ENCODE results near the gene GARIN3.
A peak's percentile ranks its signal among the peaks of the same experiment; 100 is the strongest.

The GARIN3 gene

DNA sequence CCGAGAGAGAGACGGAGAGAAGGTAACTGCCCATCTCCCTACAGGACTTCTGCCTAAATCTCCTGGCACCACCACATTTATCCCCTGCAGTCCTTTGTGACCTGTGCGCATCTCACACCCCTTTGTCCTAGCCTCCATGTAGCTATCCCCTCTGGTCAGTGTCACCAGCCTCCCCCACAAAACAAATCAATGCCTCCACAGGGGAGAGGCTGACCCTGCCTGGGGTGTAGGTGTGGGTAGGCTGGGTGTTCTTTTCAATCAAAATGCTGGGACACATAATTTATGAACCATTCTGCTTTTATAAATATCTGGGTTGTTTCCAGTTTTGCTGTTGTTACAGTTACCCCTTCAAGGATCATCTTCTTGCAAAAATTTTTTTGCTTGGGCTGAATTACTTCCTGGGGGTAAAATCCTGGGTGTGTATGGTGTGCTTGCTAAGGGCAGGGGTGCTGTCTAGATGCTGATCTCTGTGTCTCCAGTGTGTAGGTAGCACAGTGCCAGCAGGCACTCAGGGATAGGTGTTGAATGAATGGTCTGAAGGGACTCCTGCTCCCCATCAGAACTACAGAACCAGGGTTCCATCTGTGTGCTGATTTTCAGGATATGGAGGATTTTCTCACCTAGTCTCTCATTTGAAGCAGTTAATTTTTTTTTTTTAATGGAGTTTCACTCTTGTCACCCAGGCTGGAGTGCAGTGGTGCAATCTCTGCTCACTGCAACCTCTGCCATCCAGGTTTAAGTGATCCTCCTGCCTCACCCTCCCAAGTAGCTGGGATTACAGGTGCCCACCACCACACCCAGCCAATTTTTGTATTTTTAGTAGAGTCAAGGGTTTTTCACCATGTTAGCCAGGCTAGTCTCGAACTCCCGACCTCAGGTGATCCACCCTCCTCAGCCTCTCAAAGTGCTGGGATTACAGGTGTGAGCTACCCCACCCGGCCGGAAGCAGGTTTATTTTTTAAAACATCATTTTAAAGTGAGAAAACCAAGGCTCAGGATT lies at the start of gene GARIN3:
TSS of gene GARIN3 (minus strand) at position 51 of the 1,000 bp plus-strand sequence. CDS start 96 bp downstream, outside the sequence.
- Histone ChIP-seq H3K4me1 (ENCODE audit: insufficient read depth, low read length) (0 out of 2 replicates have a peak, but pooled peaks cover under 1% of the 10 kb centered on the region), H3K4me2 (ENCODE audit: insufficient read depth, low read length) (no peak within 1 kb of the TSS), H3K9ac (ENCODE audit: low read depth, low read length) (no peak within 1 kb of the TSS), H3K27me3 (ENCODE audit: insufficient read depth, low read length, poor library complexity) (no peaks in the 10 kb centered on the region), H4K20me1 (ENCODE audit: insufficient read depth, low read length) (no peaks in the 10 kb centered on the region), H3K27ac (ENCODE audit: low read length) (no peak within 1 kb of the TSS), H3K36me3 (ENCODE audit: insufficient read depth, low read length) (no peaks in the 10 kb centered on the region), H2AFZ (ENCODE audit: low read depth, low read length) (no peak within 1 kb of the TSS), H3K9me3 (ENCODE audit: insufficient read depth, low read length, severe bottlenecking) (no peaks in the 10 kb centered on the region), H3K4me3 (ENCODE audit: low read depth in 1 of 2, low read length in 2 of 2) (no peak within 1 kb of the TSS), H3K79me2 (ENCODE audit: insufficient read depth, low read length) (no peaks in the 10 kb centered on the region)
- peak; percentile 41; the same call in 1 of the 3 replicates for ATAC-seq (ENCODE audit: insufficient read depth, low read depth)
- TF ChIP-seq EZH2 (IDR thresholded peaks at IDR 0.05; ENCODE audit: borderline replicate concordance, low read depth, low read length, severe bottlenecking) (no peak), CTCF (IDR thresholded peaks at IDR 0.05; ENCODE audit: borderline replicate concordance, extremely low read depth, low read length, poor library complexity, severe bottlenecking) (no peak)
- no peak for DNase-seq

- DNase-seq (no peak), ATAC-seq (ENCODE audit: insufficient read depth, low read depth) (no peak)
- Histone ChIP-seq H3K36me3 (ENCODE audit: insufficient read depth, low read length) (peaks cover 93% of the 10 kb centered on the region), H3K9me3 (ENCODE audit: insufficient read depth, low read length, severe bottlenecking) (no peaks in the 10 kb centered on the region), H3K79me2 (ENCODE audit: insufficient read depth, low read length) (peaks cover 26% of the 10 kb centered on the region), H3K4me1 (ENCODE audit: insufficient read depth, low read length) (peaks cover 78% of the 10 kb centered on the region), H3K27me3 (ENCODE audit: insufficient read depth, low read length, poor library complexity) (no peaks in the 10 kb centered on the region), H3K4me3 (ENCODE audit: low read depth in 1 of 2, low read length in 2 of 2) (peak overlapping the region in 1 of 2 experiments; percentile 30; a peak in 1 of 4 replicates), H3K4me2 (ENCODE audit: insufficient read depth, low read length) (peak overlapping the region; percentile 49), H2AFZ (ENCODE audit: low read depth, low read length) (no peak overlapping the region), H3K9ac (ENCODE audit: low read depth, low read length) (peak overlapping the region; percentile 10; the same call in 1 of the 2 replicates), H3K27ac (ENCODE audit: low read length) (peak overlapping the region; percentile 86), H4K20me1 (ENCODE audit: insufficient read depth, low read length) (no peaks in the 10 kb centered on the region)
- no peak for TF ChIP-seq CTCF (IDR thresholded peaks at IDR 0.05; ENCODE audit: borderline replicate concordance, extremely low read depth, low read length, poor library complexity, severe bottlenecking)
- TF ChIP-seq EZH2 (IDR thresholded peaks at IDR 0.05; ENCODE audit: borderline replicate concordance, low read depth, low read length, severe bottlenecking) = no peak
Observed at GRCh38 chr5:157215514-157216167, 49.6 kb upstream of the GARIN3 start.

DNA sequence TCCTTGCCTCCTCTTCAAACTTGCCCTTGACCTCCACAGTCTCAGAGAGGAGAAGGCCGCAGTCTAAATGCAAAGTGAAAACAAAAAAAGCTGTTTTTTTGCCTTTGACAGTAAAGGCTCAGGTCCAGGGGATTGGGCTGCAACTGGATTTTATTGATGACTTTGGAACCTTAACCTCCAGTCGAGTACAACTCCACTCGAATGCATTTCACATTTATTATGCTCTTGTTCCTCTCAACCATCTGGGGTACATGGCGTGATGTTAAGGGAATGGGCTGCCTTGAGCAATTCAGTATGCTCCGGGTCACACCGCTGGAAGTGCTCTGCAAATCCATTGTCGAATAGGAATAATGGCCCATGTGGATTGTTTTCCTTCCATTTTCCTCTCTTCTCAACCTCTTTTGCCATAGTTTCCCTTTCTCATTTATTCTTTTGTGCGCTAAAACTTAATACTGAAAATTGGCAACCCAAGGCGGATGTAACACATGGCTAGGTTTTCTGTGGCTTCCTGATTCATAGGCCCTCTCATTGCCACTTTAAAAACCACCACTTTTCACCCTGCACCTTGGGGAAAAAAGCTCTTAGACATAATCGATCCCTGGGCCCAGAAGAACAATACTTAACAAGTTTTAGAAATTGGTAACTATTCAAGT lies 48.9 kb upstream of the GARIN3 start:
- Histone ChIP-seq H3K27ac (ENCODE audit: low read length) (peak overlapping the region; percentile 86), H3K4me3 (ENCODE audit: low read depth in 1 of 2, low read length in 2 of 2) (no peak overlapping the region), H4K20me1 (ENCODE audit: insufficient read depth, low read length) (no peaks in the 10 kb centered on the region), H3K79me2 (ENCODE audit: insufficient read depth, low read length) (peaks cover 24% of the 10 kb centered on the region), H3K9me3 (ENCODE audit: insufficient read depth, low read length, severe bottlenecking) (no peaks in the 10 kb centered on the region), H3K36me3 (ENCODE audit: insufficient read depth, low read length) (peaks cover 91% of the 10 kb centered on the region), H3K9ac (ENCODE audit: low read depth, low read length) (peak overlapping the region; percentile 18; the same call in 1 of the 2 replicates), H2AFZ (ENCODE audit: low read depth, low read length) (no peak overlapping the region), H3K4me1 (ENCODE audit: insufficient read depth, low read length) (peaks cover 81% of the 10 kb centered on the region), H3K4me2 (ENCODE audit: insufficient read depth, low read length) (peak overlapping the region; percentile 19; the same call in 1 of the 2 replicates), H3K27me3 (ENCODE audit: insufficient read depth, low read length, poor library complexity) (no peaks in the 10 kb centered on the region)
- ATAC-seq (ENCODE audit: insufficient read depth, low read depth) = peak; percentile 33; the same call in 1 of the 3 replicates
- no peak for TF ChIP-seq EZH2 (IDR thresholded peaks at IDR 0.05; ENCODE audit: borderline replicate concordance, low read depth, low read length, severe bottlenecking)
- no peak for TF ChIP-seq CTCF (IDR thresholded peaks at IDR 0.05; ENCODE audit: borderline replicate concordance, extremely low read depth, low read length, poor library complexity, severe bottlenecking)
- DNase-seq = no peak
